ENCODE results near the gene VPS54. TPM values are rescaled to one million over a fixed set of nuclear protein-coding genes. Genes with fewer than 3 reads are reported as not detected.

VPS54 gene
- total RNA-seq, 1 experiment from 2014 or later: 48.4 TPM

DNA sequence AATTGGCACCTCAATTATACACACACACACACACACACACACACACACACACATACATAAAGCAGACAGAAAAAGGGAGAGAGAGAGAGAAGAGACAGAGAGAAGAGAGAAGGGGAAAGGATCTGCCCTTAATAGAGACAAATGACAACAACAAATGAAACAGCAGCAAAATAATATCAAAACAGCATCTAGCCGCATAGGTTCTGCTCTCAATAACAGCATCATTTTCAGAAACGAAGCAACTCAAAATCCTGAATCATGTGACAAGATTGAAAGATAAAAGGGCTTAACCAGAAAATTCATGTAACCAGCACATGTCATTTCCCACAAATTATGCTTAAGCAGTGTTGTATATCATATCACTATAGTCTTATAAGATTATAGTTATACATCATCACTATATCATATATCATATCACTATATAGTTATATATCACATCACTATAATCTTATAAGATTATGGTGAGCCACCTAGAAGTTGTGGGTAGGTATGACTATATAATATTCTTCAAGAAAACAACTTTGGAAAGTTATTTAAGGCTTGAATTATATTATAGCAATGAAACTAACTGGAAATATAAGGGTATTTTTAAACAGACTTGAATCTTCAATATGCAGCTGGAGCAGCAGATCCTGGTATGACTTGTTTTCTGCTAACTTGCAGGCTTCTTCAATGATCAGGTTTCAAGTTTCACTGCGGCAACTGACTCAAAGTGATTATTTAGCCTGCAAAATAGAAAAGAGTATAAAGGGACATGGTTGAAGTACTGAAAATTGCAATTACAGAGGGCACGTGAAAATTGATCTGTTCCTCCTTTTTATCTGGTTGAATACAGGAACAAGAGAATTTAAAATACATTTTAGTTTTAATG, 16.1 kb upstream of the VPS54 start:
- H3K9me3 ChIP-seq (replicated peaks): no peaks in the 10 kb centered on the region
- H3K27ac ChIP-seq: no peak overlapping the region
- no peaks in the 10 kb centered on the region for H3K27me3 ChIP-seq
- H3K36me3 ChIP-seq: no peaks in the 10 kb centered on the region
- peak in 1 of 2 experiments; percentile 54 for DNase-seq
- no peak overlapping the region for H3K4me3 ChIP-seq
- H3K4me1 ChIP-seq: peaks cover 15% of the 10 kb centered on the region

DNA sequence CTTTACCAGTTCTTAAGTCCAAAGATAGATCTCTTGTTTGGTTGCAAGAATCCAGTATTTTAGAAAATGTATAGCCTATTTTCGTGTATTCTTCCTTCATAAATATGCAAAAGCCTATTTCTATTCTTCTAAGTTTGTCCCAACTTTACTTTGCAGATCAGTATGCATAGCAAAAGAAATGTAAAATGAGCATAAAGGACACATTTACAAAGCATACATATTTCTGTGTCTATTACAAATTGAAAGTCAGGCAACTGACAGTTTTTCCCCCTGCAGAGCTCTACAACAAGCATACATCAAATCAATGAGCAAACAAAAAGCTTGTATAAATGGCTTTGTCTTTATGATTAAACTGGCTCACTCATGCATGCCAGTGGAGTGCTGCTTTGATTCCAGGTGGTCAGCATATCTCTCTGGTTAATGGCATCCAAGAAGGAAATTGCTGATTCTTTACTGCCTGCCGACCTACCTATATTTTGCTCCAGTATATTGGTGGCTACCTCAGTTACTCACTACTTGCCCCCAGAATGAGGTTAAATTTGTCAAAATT, 10.0 kb upstream of the VPS54 start:
- no peaks in the 10 kb centered on the region for H3K4me1 ChIP-seq
- no peak overlapping the region for H3K27ac ChIP-seq
- no peak for DNase-seq
- no peaks in the 10 kb centered on the region for H3K9me3 ChIP-seq (replicated peaks)
- H3K27me3 ChIP-seq: no peaks in the 10 kb centered on the region
- no peaks in the 10 kb centered on the region for H3K36me3 ChIP-seq
- H3K4me3 ChIP-seq: no peak overlapping the region

- H3K4me3 ChIP-seq: no peak overlapping the region
- H3K36me3 ChIP-seq: no peaks in the 10 kb centered on the region
These were observed 6.5 kb upstream of the VPS54 start for GRCh38 chr2:64025741-64026140.

DNA sequence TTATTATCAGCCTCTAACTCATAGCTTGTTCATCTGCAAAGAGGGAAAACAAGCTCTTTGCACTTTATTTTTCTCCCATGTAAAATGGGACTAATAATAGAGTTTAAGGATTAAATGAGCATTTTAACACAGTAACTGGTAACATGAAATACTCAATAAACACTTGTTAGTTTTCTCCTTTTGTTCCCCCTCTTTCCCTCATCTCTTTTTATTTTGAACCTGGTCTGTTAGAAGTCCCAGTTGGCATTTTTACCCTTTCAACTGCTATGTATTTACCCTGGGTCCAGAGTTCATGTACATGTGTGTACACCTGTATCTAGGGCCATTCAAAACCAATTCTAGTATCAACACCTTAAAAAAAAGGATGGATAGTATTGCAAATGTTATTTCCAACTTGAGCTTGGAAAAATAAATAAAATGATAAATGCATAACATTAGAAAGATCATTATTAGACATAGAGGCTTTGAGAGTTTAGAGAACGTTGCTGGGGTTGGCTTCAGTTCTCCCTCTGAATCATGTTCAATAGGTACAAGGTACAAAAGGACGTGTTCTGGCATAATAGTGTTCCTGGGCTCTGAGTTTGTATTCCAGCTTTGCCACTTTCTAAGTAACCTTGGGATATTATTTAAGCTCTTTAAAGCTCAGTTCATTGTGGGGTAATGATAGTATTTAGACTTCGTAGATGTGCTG, 5.2 kb upstream of the VPS54 start:
- Histone ChIP-seq H3K4me3 (no peak overlapping the region), H3K9me3 (replicated peaks) (no peaks in the 10 kb centered on the region), H3K36me3 (no peaks in the 10 kb centered on the region), H3K27ac (no peak overlapping the region), H3K27me3 (no peaks in the 10 kb centered on the region), H3K4me1 (peaks cover 8% of the 10 kb centered on the region)
- DNase-seq: no peak

More at GRCh38 chr2:64025741-64026140, 6.5 kb upstream of the VPS54 start:
- H3K27ac ChIP-seq: no peak overlapping the region
- no peaks in the 10 kb centered on the region for H3K4me1 ChIP-seq
- H3K9me3 ChIP-seq (replicated peaks): no peaks in the 10 kb centered on the region
- no peak for DNase-seq
- no peaks in the 10 kb centered on the region for H3K27me3 ChIP-seq

DNA sequence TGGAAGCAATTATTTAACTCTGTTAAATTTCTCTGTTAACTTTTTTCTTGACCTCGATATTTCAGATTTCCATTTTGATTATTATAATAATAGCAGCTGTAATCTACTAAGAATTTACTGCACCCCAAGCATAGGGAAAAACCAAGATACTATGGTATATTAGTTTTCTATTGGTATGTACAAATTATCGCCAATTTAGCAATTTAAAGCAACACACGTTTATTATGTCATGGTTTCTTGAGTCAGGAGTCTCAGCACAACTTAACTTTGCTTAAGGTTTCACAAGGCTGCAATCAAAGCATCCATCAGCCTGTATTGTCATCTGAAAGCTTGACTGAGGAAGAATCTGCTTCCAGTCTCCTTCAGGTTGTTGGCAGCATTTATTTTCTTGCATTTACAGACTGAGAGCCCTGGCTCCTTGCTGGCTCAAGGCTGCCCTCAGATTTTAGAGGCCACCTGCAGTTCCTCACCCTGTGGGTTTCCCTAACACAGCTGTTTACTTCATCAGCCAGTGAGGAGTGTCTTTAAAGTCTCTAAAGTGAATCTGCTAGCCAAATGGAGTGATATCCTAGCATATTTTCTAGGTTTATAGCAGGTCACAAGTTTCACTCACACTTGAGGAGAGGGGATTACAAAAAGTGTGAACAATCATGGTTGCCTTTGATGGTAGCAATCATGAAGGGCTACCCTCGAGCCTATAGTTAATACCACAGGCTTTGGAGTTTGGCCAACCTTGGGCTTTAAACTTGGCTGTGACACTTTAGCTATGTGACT, 4.4 kb upstream of the VPS54 start:
- peaks cover 8% of the 10 kb centered on the region for H3K4me1 ChIP-seq
- no peak overlapping the region for H3K27ac ChIP-seq
- H3K9me3 ChIP-seq (replicated peaks): no peaks in the 10 kb centered on the region
- no peaks in the 10 kb centered on the region for H3K27me3 ChIP-seq
- no peak overlapping the region for H3K4me3 ChIP-seq
- H3K36me3 ChIP-seq: no peaks in the 10 kb centered on the region
- DNase-seq: peak in 1 of 2 experiments; percentile 47

DNA sequence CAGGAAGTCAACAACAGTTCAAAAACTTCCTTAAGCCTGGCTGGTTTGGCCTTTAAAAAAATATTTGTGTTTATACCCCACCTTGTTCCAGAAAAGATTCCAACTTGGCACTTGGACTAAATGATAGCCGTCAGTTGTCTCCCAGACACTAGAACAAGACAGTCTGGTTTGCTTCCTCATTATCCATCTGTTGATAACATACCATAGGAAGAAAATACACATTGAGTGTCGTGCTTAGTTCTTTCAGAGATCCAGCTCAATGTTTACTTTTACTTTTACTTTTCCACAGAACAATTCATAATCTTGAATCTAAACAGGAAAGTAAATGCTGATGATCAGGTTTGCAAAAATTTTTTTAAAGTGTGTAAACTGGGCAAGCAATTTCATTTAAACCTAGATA, 2.4 kb upstream of the VPS54 start:
- Histone ChIP-seq H3K4me3 (no peak overlapping the region), H3K36me3 (no peaks in the 10 kb centered on the region), H3K4me1 (peaks cover 8% of the 10 kb centered on the region), H3K27me3 (no peaks in the 10 kb centered on the region), H3K9me3 (replicated peaks) (no peaks in the 10 kb centered on the region), H3K27ac (no peak overlapping the region)
- no peak for DNase-seq

DNA sequence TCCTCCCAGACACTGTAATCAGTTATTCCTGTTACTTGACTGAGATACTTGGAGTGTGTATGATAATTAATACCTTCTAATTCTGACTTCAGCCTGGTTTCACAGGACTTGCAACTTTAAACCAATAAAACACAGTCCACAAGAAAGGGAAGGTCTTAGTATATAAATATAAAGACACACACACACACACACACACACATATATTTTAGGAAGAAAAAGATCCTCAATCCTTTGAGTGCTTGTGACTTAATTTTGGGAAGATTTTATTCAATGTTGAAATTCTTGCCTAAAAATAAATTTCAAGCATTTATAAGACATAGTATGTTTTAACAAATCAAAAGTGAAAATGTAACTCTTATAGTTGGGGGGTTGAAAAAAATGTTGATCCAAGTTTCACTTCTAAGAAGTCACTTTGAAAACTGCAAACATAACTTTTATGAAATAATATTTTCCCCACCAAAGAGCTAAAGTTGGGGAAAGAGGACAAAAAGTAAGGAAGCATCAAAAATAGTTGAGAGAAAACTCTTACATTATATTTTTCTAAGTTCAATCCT, 824 bp upstream of the VPS54 start:
- Histone ChIP-seq H3K4me1 (peaks cover 8% of the 10 kb centered on the region), H3K36me3 (no peaks in the 10 kb centered on the region), H3K9me3 (replicated peaks) (no peaks in the 10 kb centered on the region), H3K27ac (peak overlapping the region; percentile 94), H3K27me3 (no peaks in the 10 kb centered on the region), H3K4me3 (peak overlapping the region; percentile 84)
- DNase-seq: no peak

- Histone ChIP-seq H3K36me3 (no peaks in the 10 kb centered on the region), H3K27me3 (no peaks in the 10 kb centered on the region), H3K9me3 (replicated peaks) (no peaks in the 10 kb centered on the region), H3K27ac (peak overlapping the region; percentile 94), H3K4me3 (peak overlapping the region; percentile 84), H3K4me1 (peaks cover 8% of the 10 kb centered on the region)
- peak; percentile 87 to 91 for DNase-seq
These were observed 536 bp downstream of the VPS54 start for GRCh38 chr2:64018701-64019082.

DNA sequence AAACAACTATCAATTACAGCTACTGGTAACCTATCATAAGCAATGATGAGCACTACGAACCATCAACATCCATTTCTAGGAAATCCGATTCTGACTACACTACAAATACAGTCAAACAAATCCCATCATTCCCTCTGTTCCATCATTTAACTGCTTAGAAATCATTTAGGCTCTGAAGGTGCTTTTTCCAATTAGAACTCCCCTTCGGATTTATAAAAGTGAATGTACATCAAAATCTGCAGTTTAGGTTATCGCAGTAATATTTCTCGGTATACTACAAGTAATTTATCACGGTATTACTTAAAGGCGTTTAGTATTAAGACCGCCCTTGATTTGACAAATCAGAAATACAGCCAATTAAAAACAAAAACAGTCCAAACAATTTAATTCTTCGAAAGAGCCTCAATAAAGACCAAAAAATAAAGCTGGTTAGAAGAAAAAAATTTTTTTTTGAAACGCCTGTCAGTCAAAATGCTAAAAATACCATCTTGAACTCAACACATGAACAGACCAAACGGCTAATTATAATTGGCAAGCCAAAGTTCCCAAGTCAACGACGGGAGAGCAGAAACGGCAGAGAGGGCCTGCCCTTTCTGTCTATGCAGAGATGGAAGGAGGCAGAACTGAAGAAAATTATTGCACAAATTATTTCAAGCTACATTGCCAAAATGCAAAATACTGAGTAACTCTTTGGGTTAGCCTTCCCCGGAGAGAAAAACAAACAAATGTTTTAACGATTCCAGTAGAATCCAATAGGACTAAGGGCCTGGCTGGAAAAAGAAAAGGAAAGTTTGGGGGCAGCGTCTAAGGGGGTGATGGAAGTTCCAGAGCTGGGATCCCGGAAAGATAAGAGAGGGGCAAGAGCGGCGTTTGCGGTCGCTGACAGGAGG, 1.2 kb downstream of the VPS54 start:
- Histone ChIP-seq H3K27ac (peak overlapping the region; percentile 94), H3K27me3 (no peaks in the 10 kb centered on the region), H3K9me3 (replicated peaks) (no peaks in the 10 kb centered on the region), H3K4me3 (peak overlapping the region; percentile 84), H3K4me1 (peaks cover 8% of the 10 kb centered on the region), H3K36me3 (no peaks in the 10 kb centered on the region)
- DNase-seq: peak; percentile 47 to 67

DNA sequence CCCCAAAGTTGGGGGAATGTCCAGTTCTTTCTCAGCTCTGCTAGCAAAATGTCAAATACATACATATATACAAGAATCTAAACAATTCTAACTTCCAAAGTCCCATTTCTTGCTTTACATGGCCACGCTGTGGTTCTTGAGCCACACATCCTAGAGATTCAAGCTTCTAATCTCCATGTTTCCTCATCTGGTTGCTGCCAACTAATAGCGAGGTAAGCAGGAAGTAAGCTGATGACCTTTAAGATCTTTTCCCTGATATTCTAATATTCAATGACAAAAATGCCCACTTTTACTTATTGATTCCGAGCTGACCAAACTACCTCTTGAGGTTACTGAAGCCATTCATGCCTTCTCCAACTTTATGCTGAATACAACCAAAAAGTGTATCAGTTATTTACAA, 3.3 kb downstream of the VPS54 start:
- Histone ChIP-seq H3K4me1 (peaks cover 8% of the 10 kb centered on the region), H3K27ac (no peak overlapping the region), H3K9me3 (replicated peaks) (no peaks in the 10 kb centered on the region), H3K4me3 (no peak overlapping the region), H3K36me3 (no peaks in the 10 kb centered on the region), H3K27me3 (no peaks in the 10 kb centered on the region)
- DNase-seq: no peak

DNA sequence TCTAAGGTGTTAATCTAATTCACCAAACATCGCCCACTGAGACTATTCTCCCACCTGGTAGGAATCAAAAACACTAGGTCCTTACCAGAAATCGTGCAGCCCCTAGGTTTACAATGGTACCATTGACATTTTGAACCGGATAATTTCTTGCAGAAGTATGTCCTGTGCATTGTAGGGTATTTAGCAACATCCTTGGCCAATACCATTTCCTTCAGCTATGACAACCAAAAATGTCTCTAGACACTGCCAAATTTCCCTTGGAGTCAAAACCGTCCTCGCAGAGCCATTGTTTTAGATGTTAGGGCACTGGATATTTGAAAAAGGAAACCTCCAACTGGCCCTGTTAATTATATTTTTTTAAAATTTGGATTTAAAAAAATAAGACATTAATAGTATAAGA, 3.8 kb downstream of the VPS54 start:
- Histone ChIP-seq H3K27ac (no peak overlapping the region), H3K36me3 (no peaks in the 10 kb centered on the region), H3K9me3 (replicated peaks) (no peaks in the 10 kb centered on the region), H3K4me3 (no peak overlapping the region), H3K27me3 (no peaks in the 10 kb centered on the region), H3K4me1 (peaks cover 7% of the 10 kb centered on the region)
- no peak for DNase-seq

- no peaks in the 10 kb centered on the region for H3K27me3 ChIP-seq
- H3K4me1 ChIP-seq: peaks cover under 1% of the 10 kb centered on the region
- no peaks in the 10 kb centered on the region for H3K9me3 ChIP-seq (replicated peaks)
- no peak overlapping the region for H3K27ac ChIP-seq
- no peaks in the 10 kb centered on the region for H3K36me3 ChIP-seq
- DNase-seq: no peak
- no peak overlapping the region for H3K4me3 ChIP-seq
These were observed 4.6 kb downstream of the VPS54 start for GRCh38 chr2:64014628-64015027.

DNA sequence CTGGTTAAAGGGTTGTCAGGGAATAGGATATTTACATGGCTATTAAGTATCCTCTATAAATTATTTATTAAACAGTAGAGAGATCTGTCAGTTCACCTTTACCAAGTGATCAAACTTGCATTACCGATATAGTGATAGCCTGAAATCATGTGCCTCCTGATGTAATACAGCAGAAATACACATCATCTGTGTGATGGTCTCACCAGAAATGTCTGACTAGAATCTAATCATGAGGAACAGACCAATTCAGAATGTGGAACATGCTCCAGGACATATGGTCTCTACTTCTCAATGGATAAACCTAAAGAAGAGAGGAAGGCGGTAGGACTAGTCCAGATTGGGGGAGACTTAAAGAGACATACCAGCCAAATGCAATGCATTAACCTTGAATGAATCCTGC, 6.2 kb downstream of the VPS54 start:
- 0 out of 2 replicates have a peak, but pooled peaks cover 3% of the 10 kb centered on the region for H3K36me3 ChIP-seq
- no peaks in the 10 kb centered on the region for H3K27me3 ChIP-seq
- no peak for DNase-seq
- H3K4me1 ChIP-seq: no peaks in the 10 kb centered on the region
- H3K27ac ChIP-seq: no peak overlapping the region
- no peaks in the 10 kb centered on the region for H3K9me3 ChIP-seq (replicated peaks)
- no peak overlapping the region for H3K4me3 ChIP-seq

GRCh38 chr2:64012115-64012514, 7.1 kb downstream of the VPS54 start:
- Histone ChIP-seq H3K9me3 (replicated peaks) (no peaks in the 10 kb centered on the region), H3K27me3 (no peaks in the 10 kb centered on the region), H3K4me3 (no peak overlapping the region), H3K4me1 (no peaks in the 10 kb centered on the region), H3K27ac (no peak overlapping the region), H3K36me3 (0 out of 2 replicates have a peak, but pooled peaks cover 3% of the 10 kb centered on the region)
- no peak for DNase-seq

All from SJCRH30 (cell line).